WI38 (cell line): ENCODE results near the gene COL6A1.
"Not testable (repeated sequence)": the region's sequence is repeated elsewhere in the genome, so short reads cannot be mapped to it uniquely, and the experiment has no call there.

Source experiments
- H3K4me3 ChIP-seq: 2 replicates; pipeline ENCODE4 v1.5.1; 2011; ENCODE audit warnings: low read depth, mild to moderate bottlenecking, control low read depth, low read length
- TF ChIP-seq, protein P1 (sequence below): IDR thresholded peaks from 2 replicates; pipeline ENCODE4 v1.5.1; 2012; ENCODE audit warnings: low read depth, mild to moderate bottlenecking, control low read depth, low read length

The COL6A1 gene

DNA sequence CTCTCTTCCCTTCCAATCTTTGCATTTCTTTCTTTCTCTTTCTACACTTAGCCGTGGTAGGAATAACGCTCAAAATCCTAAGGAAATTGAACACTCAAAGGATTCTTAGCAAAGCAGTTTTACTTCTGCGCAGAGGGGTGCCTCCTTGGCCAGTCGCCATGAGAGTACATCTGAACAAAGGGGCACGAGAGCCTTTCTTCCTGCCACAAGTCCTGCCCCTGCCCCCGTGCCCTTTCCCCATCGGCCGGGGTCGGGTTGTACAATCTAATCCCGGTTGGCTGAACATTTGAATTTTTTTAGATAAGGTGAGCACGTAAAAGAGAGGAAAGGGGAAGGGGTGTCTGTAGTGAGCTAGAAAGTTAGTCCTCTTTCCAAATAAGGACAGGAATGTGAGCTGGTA lies 28.6 kb upstream of the COL6A1 start:
- TF ChIP-seq, protein P1, sequence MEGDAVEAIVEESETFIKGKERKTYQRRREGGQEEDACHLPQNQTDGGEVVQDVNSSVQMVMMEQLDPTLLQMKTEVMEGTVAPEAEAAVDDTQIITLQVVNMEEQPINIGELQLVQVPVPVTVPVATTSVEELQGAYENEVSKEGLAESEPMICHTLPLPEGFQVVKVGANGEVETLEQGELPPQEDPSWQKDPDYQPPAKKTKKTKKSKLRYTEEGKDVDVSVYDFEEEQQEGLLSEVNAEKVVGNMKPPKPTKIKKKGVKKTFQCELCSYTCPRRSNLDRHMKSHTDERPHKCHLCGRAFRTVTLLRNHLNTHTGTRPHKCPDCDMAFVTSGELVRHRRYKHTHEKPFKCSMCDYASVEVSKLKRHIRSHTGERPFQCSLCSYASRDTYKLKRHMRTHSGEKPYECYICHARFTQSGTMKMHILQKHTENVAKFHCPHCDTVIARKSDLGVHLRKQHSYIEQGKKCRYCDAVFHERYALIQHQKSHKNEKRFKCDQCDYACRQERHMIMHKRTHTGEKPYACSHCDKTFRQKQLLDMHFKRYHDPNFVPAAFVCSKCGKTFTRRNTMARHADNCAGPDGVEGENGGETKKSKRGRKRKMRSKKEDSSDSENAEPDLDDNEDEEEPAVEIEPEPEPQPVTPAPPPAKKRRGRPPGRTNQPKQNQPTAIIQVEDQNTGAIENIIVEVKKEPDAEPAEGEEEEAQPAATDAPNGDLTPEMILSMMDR: no peak
- H3K4me3 ChIP-seq: no peak overlapping the region

DNA sequence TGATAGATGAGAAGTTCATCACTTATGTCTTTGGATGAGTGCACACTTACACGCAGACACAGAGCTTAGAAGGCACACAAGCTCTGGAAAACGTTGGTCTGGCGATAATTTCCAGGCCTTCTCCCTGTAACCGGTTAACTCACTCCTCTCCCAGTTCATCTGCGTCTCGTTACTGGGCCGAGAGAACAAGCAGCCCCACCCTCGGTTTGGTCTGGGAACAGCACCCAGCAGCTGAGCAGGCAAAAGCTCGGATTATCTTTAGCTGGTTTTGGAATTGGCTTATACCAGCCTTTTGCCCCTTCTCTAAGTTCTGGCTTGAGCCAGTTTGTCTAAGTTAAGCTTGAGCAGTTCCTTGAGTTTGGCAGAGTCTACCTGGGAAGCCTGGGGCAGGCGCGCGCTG lies 27.3 kb upstream of the COL6A1 start:
- TF ChIP-seq, protein P1: no peak

DNA sequence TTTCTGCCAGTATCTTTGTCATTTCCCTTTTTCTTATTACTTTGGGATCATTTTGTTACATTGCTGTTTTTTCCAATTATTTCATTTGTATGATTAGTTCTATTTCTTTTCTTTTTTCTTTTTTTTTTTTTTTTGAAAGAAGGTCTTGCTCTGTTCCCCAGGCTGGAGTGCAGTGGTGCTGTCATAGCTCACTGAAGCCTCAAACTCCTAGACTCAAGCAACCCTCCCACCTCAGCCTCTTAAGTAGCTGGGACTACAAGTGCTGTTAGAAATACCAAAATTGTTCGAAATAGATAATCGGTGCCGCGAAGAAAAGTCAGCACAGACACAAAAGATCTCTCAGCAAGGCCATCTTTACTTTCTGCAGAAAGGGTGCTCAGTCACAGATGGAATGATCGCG lies 26.6 kb upstream of the COL6A1 start:
- TF ChIP-seq, protein P1: no peak

More for the DNA sequence above, 27.3 kb upstream of the COL6A1 start:
- no peak overlapping the region for H3K4me3 ChIP-seq

DNA sequence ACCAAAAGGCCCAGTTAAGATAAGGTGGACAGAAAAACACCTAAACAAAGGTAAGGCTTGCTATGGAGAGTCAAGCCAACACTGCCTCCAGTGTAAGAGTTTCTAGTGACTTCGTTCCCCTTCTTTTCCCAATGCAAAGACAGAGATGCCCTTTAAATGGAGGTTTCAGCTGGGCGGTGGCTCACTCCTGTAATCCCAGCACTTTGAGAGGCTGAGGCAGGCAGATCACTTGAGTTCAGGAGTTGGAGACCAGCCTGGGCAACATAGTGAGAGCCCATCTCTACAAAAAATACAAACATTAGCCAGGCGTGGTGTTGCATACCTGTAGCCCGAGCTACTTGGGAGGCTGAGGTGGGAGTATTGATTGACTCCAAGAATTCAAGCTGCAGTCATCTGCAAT lies 24.0 kb upstream of the COL6A1 start:
- H3K4me3 ChIP-seq: no peak overlapping the region

More for the DNA sequence above, 26.6 kb upstream of the COL6A1 start:
- no peak overlapping the region for H3K4me3 ChIP-seq

DNA sequence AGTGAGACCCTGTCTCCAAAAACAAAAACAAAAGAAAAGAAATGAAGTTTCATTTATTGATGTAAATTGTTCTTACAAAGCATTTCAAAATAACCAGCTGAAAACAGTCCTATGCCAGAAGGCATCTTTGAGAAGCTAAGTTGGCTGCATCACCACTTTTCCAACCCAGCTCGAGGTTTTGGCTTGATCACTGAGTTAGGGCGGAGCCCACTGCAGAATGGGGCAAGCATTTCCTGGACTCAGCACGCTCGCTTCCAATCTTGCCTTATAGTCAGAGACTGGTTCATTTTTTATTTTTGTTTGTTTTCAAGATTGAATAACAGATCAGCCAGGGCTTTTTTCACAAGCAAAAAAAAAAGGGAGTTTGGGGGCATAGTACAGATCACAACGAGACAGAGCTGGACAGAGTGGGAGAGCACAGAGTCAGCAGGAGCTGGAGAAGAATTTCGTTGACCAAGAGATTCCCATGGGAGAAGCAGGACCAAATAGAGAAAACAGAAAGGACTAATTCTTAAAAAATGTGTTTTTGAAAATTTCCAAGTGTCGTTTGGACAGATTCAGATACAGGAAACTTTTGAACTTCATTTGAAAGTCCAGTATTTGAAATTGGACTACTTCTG lies 23.5 kb upstream of the COL6A1 start:
- H3K4me3 ChIP-seq: no peak overlapping the region
- TF ChIP-seq, protein P1: no peak

More for the DNA sequence above, 24.0 kb upstream of the COL6A1 start:
- TF ChIP-seq, protein P1: no peak

DNA sequence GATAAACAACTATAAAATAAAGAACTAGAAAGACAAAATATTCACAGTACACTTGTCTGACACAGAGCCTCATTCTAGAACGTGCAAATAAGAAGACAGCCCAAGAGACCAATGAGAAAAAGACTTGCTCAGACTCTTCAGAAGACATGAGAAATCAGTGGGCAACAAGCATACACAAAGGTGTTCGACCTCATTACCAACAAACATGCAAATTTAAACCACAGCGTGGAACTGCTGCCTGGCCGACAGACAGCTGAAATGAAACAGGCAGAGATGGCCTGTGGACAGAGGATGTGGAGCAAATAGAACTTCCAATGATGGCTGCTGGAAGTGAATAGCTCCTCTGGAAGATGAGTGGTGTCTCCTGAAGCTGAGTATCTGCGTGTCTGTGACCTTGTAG lies 22.4 kb upstream of the COL6A1 start:
- no peak overlapping the region for H3K4me3 ChIP-seq
- TF ChIP-seq, protein P1: no peak

DNA sequence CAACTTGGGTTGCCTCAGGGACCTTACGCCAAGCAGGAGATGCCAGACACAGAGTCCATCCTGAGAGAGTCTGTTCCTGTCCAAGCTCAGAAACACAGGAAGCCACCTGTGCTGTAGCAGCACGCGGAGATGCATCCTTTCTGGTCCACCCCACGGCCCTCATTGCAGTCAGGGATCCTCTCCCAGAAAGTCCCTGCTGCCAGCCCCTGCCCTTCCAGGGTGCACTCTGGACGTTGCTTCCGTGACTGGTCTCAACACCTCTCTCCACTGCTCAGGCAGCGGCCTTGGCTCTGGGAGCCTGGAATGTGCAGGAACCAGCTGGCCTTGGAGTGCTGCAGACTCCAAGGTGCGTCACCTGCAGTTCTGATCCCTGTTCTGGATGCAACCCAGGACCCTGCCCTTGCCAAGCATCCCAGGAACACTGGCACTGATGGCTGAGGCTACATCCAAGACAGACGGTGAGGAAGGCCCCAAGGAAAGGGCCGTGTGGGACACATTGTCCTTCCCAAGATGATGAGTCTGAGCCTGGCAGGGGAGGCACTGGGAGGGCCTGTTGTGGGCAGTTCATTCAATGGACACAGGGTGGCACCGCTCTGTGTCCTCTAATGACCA lies 21.7 kb upstream of the COL6A1 start:
- H3K4me3 ChIP-seq: no peak overlapping the region
- TF ChIP-seq, protein P1: no peak

DNA sequence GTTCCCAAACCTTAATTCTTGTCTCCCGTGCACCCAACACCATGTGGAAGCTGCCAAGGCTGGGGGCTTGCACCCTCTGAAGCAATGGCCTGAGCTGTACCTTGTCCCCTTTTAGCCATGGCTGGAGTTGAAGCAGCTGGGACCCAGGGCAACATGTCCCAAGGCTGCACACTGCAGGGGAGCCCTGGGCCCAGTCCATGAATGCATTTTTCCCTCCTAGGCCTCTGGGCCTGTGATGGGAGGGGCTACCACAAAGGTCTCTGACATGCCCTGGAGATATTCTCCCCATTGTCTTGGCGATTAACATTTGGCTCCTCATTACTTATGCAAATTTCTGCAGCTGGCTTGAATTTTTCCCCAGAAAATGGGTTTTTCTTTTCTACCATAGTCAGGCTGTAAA lies 20.2 kb upstream of the COL6A1 start:
- not testable (repeated sequence) for H3K4me3 ChIP-seq
